BLaER1 (cell line): ENCODE measurements around the gene DPH3.

ENCODE experiments used
- H3K27ac ChIP-seq: shearing (Covaris generic); formaldehyde crosslinking; 2 replicates; pipeline ENCODE4 v1.8.1; 2022
- H3K27me3 ChIP-seq: shearing (Covaris generic); formaldehyde crosslinking; 2 replicates; pipeline ENCODE4 v1.8.1; 2022
- H3K36me3 ChIP-seq: shearing (Covaris generic); formaldehyde crosslinking; 2 replicates; pipeline ENCODE4 v1.8.1; 2022
- H3K4me1 ChIP-seq: shearing (Covaris generic); formaldehyde crosslinking; 2 replicates; pipeline ENCODE4 v1.8.1; 2022
- H3K4me2 ChIP-seq: shearing (Covaris generic); formaldehyde crosslinking; 2 replicates; pipeline ENCODE4 v1.8.1; 2022
- H3K4me3 ChIP-seq: shearing (Covaris generic); formaldehyde crosslinking; 2 replicates; pipeline ENCODE4 v1.8.1; 2022
- H3K9ac ChIP-seq: shearing (Covaris generic); formaldehyde crosslinking; 2 replicates; pipeline ENCODE4 v1.8.1; 2022
- H3K9me3 ChIP-seq: shearing (Covaris generic); formaldehyde crosslinking; 2 replicates; pipeline ENCODE4 v1.8.1; 2022
- H4K20me1 ChIP-seq: shearing (Covaris generic); formaldehyde crosslinking; 2 replicates; pipeline ENCODE4 v1.8.1; 2022
- Cebpa-rat ChIP-seq: shearing (Covaris generic); IDR thresholded peaks from 2 replicates; pipeline ENCODE4 v1.8.1; 2022

Gene DPH3

DNA sequence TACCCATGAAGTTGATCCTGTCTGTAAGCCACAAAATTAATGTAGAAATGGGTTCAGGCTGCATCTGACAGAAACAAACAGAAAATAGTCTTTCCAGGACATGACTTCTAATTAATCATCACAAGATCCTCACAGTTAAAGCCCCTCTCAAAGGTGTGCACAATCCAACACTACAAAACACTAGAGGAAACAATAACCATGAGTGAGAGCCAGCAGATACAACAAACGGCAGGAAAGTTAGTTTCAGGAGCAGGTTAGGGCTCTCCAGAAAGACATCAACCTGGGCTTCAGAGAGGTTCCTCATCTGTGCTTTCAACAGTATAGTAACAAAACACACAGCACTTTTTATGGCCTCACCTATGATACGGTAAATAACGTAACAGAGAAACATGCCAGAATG is 42.8 kb downstream of the DPH3 start:
- peaks cover 9% of the 10 kb centered on the region for H3K4me1 ChIP-seq
- H3K9me3 ChIP-seq: peaks cover 16% of the 10 kb centered on the region
- no peaks in the 10 kb centered on the region for H3K36me3 ChIP-seq
- H3K27me3 ChIP-seq: no peaks in the 10 kb centered on the region
- no peak overlapping the region for H3K27ac ChIP-seq
- no peaks in the 10 kb centered on the region for H4K20me1 ChIP-seq
- no peak for TF ChIP-seq Cebpa-rat
- peak overlapping the region; percentile 37 for H3K4me2 ChIP-seq
- no peak overlapping the region for H3K9ac ChIP-seq
- H3K4me3 ChIP-seq: no peak overlapping the region

DNA sequence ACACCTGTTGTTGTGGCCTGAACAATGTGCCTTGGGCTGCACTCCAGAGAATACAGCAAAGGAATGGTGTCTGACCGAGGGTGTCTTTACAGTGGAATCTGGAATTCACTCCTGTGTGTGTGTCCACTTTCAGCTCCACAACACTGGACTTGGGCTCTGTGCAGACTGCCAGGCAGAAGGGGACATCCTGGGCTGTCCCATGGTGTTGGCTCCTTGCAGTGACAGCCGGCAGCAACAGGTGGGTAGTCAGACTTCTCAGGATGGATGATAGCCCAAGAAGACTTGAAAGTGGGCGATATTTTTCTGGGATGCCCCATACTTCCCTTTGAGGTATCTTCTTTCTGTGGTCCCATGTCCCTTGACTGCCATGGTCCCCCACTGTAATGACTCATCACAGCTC is 45.0 kb downstream of the DPH3 start:
- Histone ChIP-seq H4K20me1 (no peaks in the 10 kb centered on the region), H3K9me3 (peaks cover 7% of the 10 kb centered on the region), H3K36me3 (no peaks in the 10 kb centered on the region), H3K4me1 (peaks cover 9% of the 10 kb centered on the region), H3K4me2 (no peak overlapping the region), H3K9ac (no peak overlapping the region), H3K27me3 (no peaks in the 10 kb centered on the region), H3K4me3 (no peak overlapping the region), H3K27ac (no peak overlapping the region)
- TF ChIP-seq Cebpa-rat: no peak

DNA sequence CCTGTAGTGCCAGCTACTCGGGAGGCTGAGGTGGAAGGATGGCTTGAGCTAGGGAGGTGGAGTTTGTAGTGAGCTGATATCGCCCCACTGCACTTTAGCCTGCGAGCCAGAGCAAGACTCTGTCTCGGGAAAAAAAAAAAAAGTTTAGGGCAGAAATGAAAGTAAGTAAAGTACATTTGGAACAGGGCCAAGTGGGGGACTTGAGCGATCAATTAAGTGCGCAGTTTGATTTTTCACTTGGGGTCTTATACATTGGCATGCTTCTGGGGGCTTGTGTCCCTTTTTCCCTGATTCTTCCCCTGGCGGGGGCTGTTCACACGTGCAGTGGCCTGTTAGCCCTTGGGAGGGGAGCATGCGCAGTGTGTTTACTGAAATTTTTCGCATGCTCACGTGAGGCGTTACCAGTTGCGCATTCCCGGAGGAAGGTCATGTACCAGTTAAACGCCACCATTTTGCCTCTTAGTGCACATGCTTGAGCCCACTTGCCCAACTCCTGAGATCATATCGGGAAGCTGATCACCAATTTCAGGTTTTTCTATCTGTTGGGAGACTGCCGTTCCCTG is 48.3 kb downstream of the DPH3 start:
- H3K4me1 ChIP-seq: peaks cover 4% of the 10 kb centered on the region
- no peaks in the 10 kb centered on the region for H3K9me3 ChIP-seq
- no peak overlapping the region for H3K4me2 ChIP-seq
- H4K20me1 ChIP-seq: no peaks in the 10 kb centered on the region
- no peaks in the 10 kb centered on the region for H3K36me3 ChIP-seq
- no peak for TF ChIP-seq Cebpa-rat
- no peak overlapping the region for H3K27ac ChIP-seq
- no peak overlapping the region for H3K4me3 ChIP-seq
- no peaks in the 10 kb centered on the region for H3K27me3 ChIP-seq
- no peak overlapping the region for H3K9ac ChIP-seq

DNA sequence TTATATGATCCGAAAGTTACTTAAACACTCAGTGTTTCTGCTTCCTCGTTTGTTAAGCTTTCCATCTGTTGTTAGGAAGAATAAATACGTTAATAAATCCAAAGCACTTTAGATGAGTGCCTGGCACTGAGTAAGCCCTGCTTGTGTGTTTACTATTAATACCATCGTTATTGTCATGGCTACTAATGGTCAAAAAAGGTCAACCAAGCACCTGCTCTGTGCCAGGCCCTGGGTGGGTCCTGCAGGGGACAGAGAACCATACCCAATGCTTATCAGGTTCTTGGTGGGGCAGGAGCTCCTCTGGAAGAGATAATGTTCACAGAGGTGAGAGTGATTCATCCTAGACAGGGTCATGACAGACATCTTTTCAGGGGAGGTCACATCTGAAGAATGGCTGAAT is 50.4 kb downstream of the DPH3 start:
- Histone ChIP-seq H3K36me3 (no peaks in the 10 kb centered on the region), H3K4me3 (no peak overlapping the region), H3K27ac (no peak overlapping the region), H3K4me2 (no peak overlapping the region), H3K9me3 (no peaks in the 10 kb centered on the region), H4K20me1 (no peaks in the 10 kb centered on the region), H3K9ac (no peak overlapping the region), H3K27me3 (no peaks in the 10 kb centered on the region), H3K4me1 (no peaks in the 10 kb centered on the region)
- TF ChIP-seq Cebpa-rat: no peak

DNA sequence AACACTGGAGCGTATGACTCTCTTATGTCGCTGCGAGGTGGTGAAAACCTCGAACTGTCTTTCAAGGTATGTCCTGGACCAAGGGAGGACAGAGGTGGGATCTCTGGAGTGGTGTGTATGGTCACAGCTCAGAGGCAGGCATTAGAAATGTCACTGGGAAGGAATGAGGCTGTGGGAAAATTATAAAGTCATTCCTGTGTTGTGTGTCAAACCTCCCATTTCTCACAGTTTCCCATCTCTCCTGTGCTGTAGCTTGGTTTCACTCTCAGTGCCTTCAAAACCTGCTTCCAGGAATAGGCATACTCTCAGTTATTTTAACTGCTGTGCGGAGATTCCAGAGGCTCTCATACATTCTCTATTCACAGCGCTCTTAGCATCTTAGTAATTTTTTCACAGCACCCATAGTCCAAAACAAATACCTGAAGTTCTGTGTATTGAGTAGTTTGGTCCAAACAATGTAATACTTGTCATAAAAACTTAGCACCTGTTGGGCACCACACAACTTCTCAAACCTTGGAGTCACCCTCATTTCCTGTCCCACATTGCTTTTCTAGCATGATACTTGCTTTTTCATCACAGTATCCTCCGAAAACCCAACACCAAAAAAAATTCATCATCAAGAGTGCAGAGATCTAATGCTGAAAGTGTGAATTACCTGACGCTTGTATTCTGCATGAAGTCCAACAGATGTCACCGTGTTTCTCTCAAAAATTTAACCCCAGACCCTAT is 53.4 kb downstream of the DPH3 start:
- no peak for TF ChIP-seq Cebpa-rat
- H3K4me2 ChIP-seq: no peak overlapping the region
- no peaks in the 10 kb centered on the region for H3K36me3 ChIP-seq
- H3K9ac ChIP-seq: no peak overlapping the region
- H3K27ac ChIP-seq: no peak overlapping the region
- H3K4me1 ChIP-seq: no peaks in the 10 kb centered on the region
- H3K4me3 ChIP-seq: no peak overlapping the region
- H3K27me3 ChIP-seq: no peaks in the 10 kb centered on the region
- H3K9me3 ChIP-seq: no peaks in the 10 kb centered on the region
- H4K20me1 ChIP-seq: no peaks in the 10 kb centered on the region
